Activated T-helper 2 cell treated with anti-CD3 and anti-CD28 coated beads, Interferon-gamma antibody, Interleukin-2, Interleukin-4, amounts not matched to agents 10 μg/mL and 5 μg/mL and 100 μg/mL, durations not matched to agents 14 hours and 24 hours and 36 hours (primary cell): Measurements from ENCODE around the gene TEAD2. TPM values are rescaled to one million over a fixed set of nuclear protein-coding genes. Genes with fewer than 3 reads are reported as not detected.

ENCODE experiments used
- DNase-seq: peaks from one replicate; pipeline ENCODE4 v3.0.0; 2021; ENCODE audit warnings: low spot score
- H3K27ac Mint-ChIP-seq: one replicate; pipeline ENCODE4 v1.8.0; 2021; ENCODE audit warnings: mixed read lengths
- H3K27me3 Mint-ChIP-seq: one replicate; pipeline ENCODE4 v1.8.0; 2021; ENCODE audit warnings: low read depth, mixed read lengths
- H3K36me3 Mint-ChIP-seq: one replicate; pipeline ENCODE4 v1.8.0; 2021; ENCODE audit warnings: low read depth, mixed read lengths
- H3K4me1 Mint-ChIP-seq: one replicate; pipeline ENCODE4 v1.8.0; 2021; ENCODE audit warnings: low read depth, mixed read lengths
- H3K4me3 Mint-ChIP-seq: one replicate; pipeline ENCODE4 v1.8.0; 2021; ENCODE audit warnings: low read depth, mild to moderate bottlenecking, moderate library complexity, mixed read lengths
- H3K9me3 Mint-ChIP-seq: one replicate; pipeline ENCODE4 v1.8.0; 2021; ENCODE audit warnings: mixed read lengths
- intact Hi-C: fragments of 100-400 bp; cut with micrococcal nuclease; formaldehyde crosslinking; loops from one replicate; pipeline ENCODE4 v1.15.1; 2023
- total RNA-seq: library from RNA; stranded (reverse); gene quantifications from 2 replicates; pipeline ENCODE4 v1.2.3, GENCODE V29; 2022

Gene TEAD2
- total RNA-seq, 1 donor from 2014 or later: not detected

- H3K27ac Mint-ChIP-seq: no peak overlapping the region
- intact Hi-C loops: no loop called here
These were observed 64.8 kb downstream of the TEAD2 start for GRCh38 chr19:49297403-49297802.

GRCh38 chr19:49295208-49295880, 66.9 kb downstream of the TEAD2 start:
- Mint-ChIP-seq H3K36me3 (no peaks in the 10 kb centered on the region), H3K27me3 (peaks cover 10% of the 10 kb centered on the region), H3K4me3 (no peak overlapping the region), H3K27ac (no peak overlapping the region), H3K4me1 (no peaks in the 10 kb centered on the region), H3K9me3 (no peaks in the 10 kb centered on the region)
- DNase-seq: no peak
- intact Hi-C loops: no loop called here

More at GRCh38 chr19:49297403-49297802, 64.8 kb downstream of the TEAD2 start:
- DNase-seq: no peak
- Mint-ChIP-seq H3K4me1 (no peaks in the 10 kb centered on the region), H3K4me3 (no peak overlapping the region), H3K9me3 (no peaks in the 10 kb centered on the region), H3K36me3 (no peaks in the 10 kb centered on the region), H3K27me3 (peaks cover 11% of the 10 kb centered on the region)

GRCh38 chr19:49294401-49294800, 67.8 kb downstream of the TEAD2 start:
- Mint-ChIP-seq H3K36me3 (no peaks in the 10 kb centered on the region), H3K9me3 (no peaks in the 10 kb centered on the region), H3K27me3 (peaks cover 9% of the 10 kb centered on the region), H3K4me3 (no peak overlapping the region), H3K4me1 (no peaks in the 10 kb centered on the region), H3K27ac (no peak overlapping the region)
- intact Hi-C loops: no loop called here
- DNase-seq: no peak

Other genes starting within 250 kb of the TEAD2 start
- 5.9 and 7.7 TPM in 2 replicates for gene LIN7B, start 248.0 kb downstream of the TEAD2 start, total RNA-seq
- gene C19orf73, start 243.3 kb downstream of the TEAD2 start, total RNA-seq: 1.7 and 2.3 TPM in 2 replicates
- 3.6 and 5.0 TPM in 2 replicates for gene PPFIA3, start 242.9 kb downstream of the TEAD2 start, total RNA-seq
- gene HRC, start 207.0 kb downstream of the TEAD2 start, total RNA-seq: not detected in 2 replicates
- gene TRPM4, start 204.6 kb downstream of the TEAD2 start, total RNA-seq: 1.3 and 1.9 TPM in 2 replicates
- 1.3 and 2.2 TPM in 2 replicates for gene SLC6A16, start 37.2 kb downstream of the TEAD2 start, total RNA-seq
- 141 TPM in 2 replicates for gene CD37, start 27.0 kb downstream of the TEAD2 start, total RNA-seq
- gene DKKL1, start 1.5 kb upstream of the TEAD2 start, total RNA-seq: not detected in 2 replicates
- 0.14 and 0.28 TPM in 2 replicates for gene KASH5, start 25.8 kb upstream of the TEAD2 start, total RNA-seq
- not detected in 2 replicates for gene PTH2, start 61.0 kb upstream of the TEAD2 start, total RNA-seq
- gene GFY, start 63.0 kb upstream of the TEAD2 start, total RNA-seq: not detected in 2 replicates
- 0.16 TPM in 1 of 2 replicates, not detected in the other for gene SLC17A7, start 79.1 kb upstream of the TEAD2 start, total RNA-seq
- gene PIH1D1, start 89.4 kb upstream of the TEAD2 start, total RNA-seq: 136 and 138 TPM in 2 replicates
- gene ALDH16A1, start 90.8 kb upstream of the TEAD2 start, total RNA-seq: 26.4 and 32.5 TPM in 2 replicates
- gene FLT3LG, start 111.8 kb upstream of the TEAD2 start, total RNA-seq: 49.3 and 57.9 TPM in 2 replicates
- 3,221 and 3,346 TPM in 2 replicates for gene RPL13A, start 125.2 kb upstream of the TEAD2 start, total RNA-seq
- 2,145 and 2,173 TPM in 2 replicates for gene RPS11, start 134.0 kb upstream of the TEAD2 start, total RNA-seq
- 1.8 and 2.2 TPM in 2 replicates for gene FCGRT, start 150.2 kb upstream of the TEAD2 start, total RNA-seq
- 3.2 and 3.8 TPM in 2 replicates for gene RCN3, start 165.6 kb upstream of the TEAD2 start, total RNA-seq
- gene NOSIP, start 218.1 kb upstream of the TEAD2 start, total RNA-seq: 64.8 and 67.1 TPM in 2 replicates
- gene PRRG2, start 218.9 kb upstream of the TEAD2 start, total RNA-seq: 0.83 and 0.84 TPM in 2 replicates
- gene PRR12, start 228.8 kb upstream of the TEAD2 start, total RNA-seq: 34.2 and 34.6 TPM in 2 replicates